Rectal smooth muscle tissue (tissue), 1 donor: ENCODE measurements around the gene XAB2.

Experiments
- H3K27ac ChIP-seq: one replicate; pipeline ENCODE4 v1.7.0; 2013; ENCODE audit warnings: low read depth, low read length, inconsistent platforms
- H3K27me3 ChIP-seq: one replicate; pipeline ENCODE4 v1.7.0; 2013; ENCODE audit warnings: low read length; ENCODE audit not compliant: control insufficient read depth, insufficient read depth
- H3K36me3 ChIP-seq: one replicate; pipeline ENCODE4 v1.7.0; 2013; ENCODE audit warnings: low read length; ENCODE audit not compliant: control insufficient read depth, insufficient read depth
- H3K4me1 ChIP-seq: one replicate; pipeline ENCODE4 v1.7.0; 2013; ENCODE audit warnings: low read length; ENCODE audit not compliant: control insufficient read depth, insufficient read depth
- H3K4me3 ChIP-seq: one replicate; pipeline ENCODE4 v1.7.0; 2013; ENCODE audit warnings: low read length
- H3K9ac ChIP-seq: one replicate; pipeline ENCODE4 v1.7.0; 2013; ENCODE audit warnings: low read length

The XAB2 gene

DNA sequence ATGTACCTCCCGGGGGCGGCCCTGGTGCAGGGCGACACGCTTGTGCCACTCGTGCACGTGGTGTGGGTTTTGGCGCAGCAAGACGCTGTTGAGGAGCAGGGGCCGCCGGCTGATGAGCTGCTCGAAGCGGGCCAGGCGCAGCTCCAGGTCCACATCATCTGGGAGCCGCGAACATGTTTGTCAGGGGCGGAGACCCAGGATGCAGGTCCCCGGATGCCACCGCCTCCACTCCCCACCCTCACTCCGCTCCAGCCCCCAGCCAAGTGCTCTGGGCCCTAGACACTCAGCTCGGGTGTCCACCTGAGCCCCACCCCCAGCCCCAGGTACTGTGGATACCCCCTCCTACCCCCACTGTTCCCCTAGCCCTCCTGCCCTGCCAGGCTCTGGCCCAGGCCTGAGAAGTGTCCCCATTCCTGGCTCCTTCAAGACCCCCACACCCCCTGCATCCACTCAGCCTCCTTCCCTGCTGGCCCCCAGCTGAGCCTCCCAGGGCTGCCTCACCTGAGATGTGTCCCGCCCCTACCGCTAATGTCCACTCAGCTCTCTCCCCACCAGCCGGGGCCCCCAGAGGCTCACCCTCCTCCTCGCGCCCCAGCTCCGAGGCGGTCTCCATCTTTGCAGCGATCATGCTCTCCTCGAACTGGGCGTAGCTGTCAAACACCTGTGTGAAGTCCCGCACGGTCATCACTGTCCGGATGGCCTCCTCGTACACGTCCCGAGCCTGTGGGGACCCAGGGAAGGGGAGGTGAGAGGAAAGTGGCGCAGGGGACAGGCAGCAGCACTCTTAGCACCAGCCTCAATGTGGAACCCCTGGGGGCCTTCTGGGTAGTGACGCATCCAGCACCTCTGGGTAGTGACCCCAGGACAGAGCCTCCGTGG, 5.4 kb downstream of the XAB2 start:
- Histone ChIP-seq H3K27me3 (no peaks in the 10 kb centered on the region), H3K36me3 (peaks cover 42% of the 10 kb centered on the region), H3K9ac (no peak overlapping the region), H3K4me3 (no peak overlapping the region), H3K4me1 (peaks cover 10% of the 10 kb centered on the region), H3K27ac (no peak overlapping the region)

DNA sequence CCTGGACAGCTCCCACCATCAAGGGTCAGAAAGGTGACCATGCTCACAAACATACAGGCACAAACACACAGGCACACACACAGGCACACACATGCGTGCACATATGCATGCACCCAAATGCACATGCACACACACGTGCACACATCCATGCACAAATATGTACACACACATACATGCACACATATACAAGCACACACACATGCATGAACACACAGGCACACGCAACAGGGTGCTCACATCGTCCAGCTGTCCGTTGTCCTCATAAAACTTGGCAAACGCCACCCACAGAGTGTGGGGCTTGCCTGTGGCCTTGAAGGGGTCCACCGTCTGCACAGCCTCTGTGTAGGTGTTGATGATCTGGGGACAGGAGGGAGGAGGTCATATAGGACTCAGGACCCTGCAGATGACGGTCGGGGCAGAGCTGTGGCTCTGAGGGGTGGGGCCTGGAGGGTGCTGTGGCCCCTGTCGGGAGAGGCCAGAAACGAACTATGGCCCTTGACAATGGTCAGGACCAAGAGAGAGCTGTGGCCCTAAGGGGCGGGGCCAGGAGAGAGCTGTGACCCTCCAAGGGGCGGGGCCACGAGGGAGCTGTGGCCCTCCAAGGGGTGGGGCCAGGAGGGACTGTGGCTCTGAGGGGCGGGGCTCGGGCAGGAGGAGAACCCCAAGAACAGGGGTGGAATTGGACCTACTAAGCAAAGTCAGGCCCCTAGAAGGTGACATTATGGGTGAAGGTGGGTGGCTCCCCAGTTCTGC, 6.2 kb downstream of the XAB2 start:
- Histone ChIP-seq H3K9ac (no peak overlapping the region), H3K27ac (no peak overlapping the region), H3K27me3 (no peaks in the 10 kb centered on the region), H3K4me3 (no peak overlapping the region), H3K36me3 (peaks cover 42% of the 10 kb centered on the region), H3K4me1 (peaks cover 3% of the 10 kb centered on the region)

GRCh38 chr19:7620442-7621412, 8.6 kb downstream of the XAB2 start:
- H3K27ac ChIP-seq, result no peak overlapping the region
- no peaks in the 10 kb centered on the region for H3K27me3 ChIP-seq
- H3K4me3 ChIP-seq, result no peak overlapping the region
- no peaks in the 10 kb centered on the region for H3K4me1 ChIP-seq
- H3K36me3 ChIP-seq, result peaks cover 37% of the 10 kb centered on the region
- no peak overlapping the region for H3K9ac ChIP-seq

GRCh38 chr19:7619671-7620441, 9.5 kb downstream of the XAB2 start:
- no peaks in the 10 kb centered on the region for H3K27me3 ChIP-seq
- H3K9ac ChIP-seq, result no peak overlapping the region
- H3K27ac ChIP-seq, result no peak overlapping the region
- H3K36me3 ChIP-seq, result peaks cover 37% of the 10 kb centered on the region
- no peak overlapping the region for H3K4me3 ChIP-seq
- no peaks in the 10 kb centered on the region for H3K4me1 ChIP-seq

- Histone ChIP-seq H3K4me1 (no peaks in the 10 kb centered on the region), H3K4me3 (no peak overlapping the region), H3K9ac (no peak overlapping the region), H3K36me3 (peaks cover 33% of the 10 kb centered on the region), H3K27me3 (no peaks in the 10 kb centered on the region), H3K27ac (no peak overlapping the region)
Measured at GRCh38 chr19:7618771-7619510, 10.4 kb downstream of the XAB2 start.

GRCh38 chr19:7618348-7618747, 11.0 kb downstream of the XAB2 start:
- H3K9ac ChIP-seq, result no peak overlapping the region
- no peak overlapping the region for H3K27ac ChIP-seq
- H3K36me3 ChIP-seq, result peaks cover 30% of the 10 kb centered on the region
- H3K4me3 ChIP-seq, result no peak overlapping the region
- no peaks in the 10 kb centered on the region for H3K4me1 ChIP-seq
- no peaks in the 10 kb centered on the region for H3K27me3 ChIP-seq

DNA sequence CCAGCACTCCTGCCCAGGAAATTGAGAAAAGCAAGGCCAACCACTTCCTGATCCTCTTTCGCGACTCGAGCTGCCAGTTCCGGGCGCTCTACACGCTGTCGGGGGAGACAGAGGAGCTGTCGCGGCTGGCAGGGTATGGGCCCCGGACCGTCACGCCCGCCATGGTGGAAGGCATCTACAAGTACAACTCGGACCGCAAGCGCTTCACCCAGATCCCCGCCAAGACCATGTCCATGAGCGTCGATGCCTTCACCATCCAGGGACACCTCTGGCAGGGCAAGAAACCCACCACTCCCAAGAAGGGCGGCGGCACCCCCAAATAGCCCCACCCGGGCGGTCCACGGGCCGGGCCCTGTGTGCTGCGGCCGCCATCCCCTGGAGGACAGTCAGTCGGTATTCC, 11.6 kb downstream of the XAB2 start:
- H3K4me1 ChIP-seq, result no peaks in the 10 kb centered on the region
- H3K27me3 ChIP-seq, result no peaks in the 10 kb centered on the region
- no peak overlapping the region for H3K4me3 ChIP-seq
- peaks cover 25% of the 10 kb centered on the region for H3K36me3 ChIP-seq
- no peak overlapping the region for H3K9ac ChIP-seq
- H3K27ac ChIP-seq, result no peak overlapping the region

GRCh38 chr19:7617172-7617571, 12.2 kb downstream of the XAB2 start:
- no peaks in the 10 kb centered on the region for H3K4me1 ChIP-seq
- H3K36me3 ChIP-seq, result peaks cover 19% of the 10 kb centered on the region
- no peak overlapping the region for H3K9ac ChIP-seq
- H3K27me3 ChIP-seq, result no peaks in the 10 kb centered on the region
- H3K27ac ChIP-seq, result no peak overlapping the region
- no peak overlapping the region for H3K4me3 ChIP-seq

DNA sequence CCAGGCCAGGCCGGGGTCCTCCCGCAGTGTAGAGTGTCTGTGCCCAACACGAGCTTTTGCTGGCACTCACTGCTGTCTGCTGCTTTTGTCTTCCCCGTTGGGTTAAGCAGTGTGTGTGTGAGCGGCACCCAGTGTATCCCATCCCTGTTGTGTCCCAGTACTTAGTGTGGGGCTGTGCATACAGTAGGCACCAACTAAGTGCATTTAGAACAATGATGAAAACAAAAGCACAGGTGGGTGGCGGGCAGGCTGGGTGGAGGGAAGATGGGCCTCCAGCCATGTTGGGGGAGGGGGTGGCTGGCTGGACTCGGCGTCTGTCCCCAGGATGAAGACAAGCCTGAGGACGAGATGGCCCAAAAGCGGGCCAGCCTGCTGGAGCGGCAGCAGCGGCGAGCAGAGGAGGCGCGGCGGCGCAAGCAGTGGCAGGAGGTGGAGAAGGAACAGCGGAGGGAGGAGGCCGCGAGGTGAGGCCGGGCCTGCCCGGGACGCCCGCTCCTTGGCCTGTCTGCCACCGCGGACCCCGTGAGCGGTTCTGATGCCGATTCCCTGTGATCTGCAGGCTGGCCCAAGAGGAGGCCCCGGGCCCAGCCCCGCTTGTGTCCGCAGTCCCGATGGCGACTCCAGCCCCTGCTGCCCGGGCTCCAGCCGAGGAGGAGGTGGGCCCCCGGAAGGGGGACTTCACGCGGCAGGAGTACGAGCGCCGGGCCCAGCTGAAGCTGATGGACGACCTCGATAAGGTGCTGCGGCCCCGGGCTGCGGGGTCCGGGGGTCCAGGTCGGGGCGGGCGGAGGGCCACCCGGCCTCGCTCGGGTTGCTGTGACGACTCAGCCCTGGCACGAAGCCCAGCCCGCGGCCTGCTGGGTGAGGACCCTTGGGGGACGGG, 14.2 kb downstream of the XAB2 start:
- Histone ChIP-seq H3K27ac (no peak overlapping the region), H3K9ac (no peak overlapping the region), H3K27me3 (no peaks in the 10 kb centered on the region), H3K4me3 (no peak overlapping the region), H3K4me1 (no peaks in the 10 kb centered on the region), H3K36me3 (peaks cover 2% of the 10 kb centered on the region)

- Histone ChIP-seq H3K9ac (no peak overlapping the region), H3K4me3 (no peak overlapping the region), H3K4me1 (no peaks in the 10 kb centered on the region), H3K27ac (no peak overlapping the region), H3K36me3 (no peaks in the 10 kb centered on the region), H3K27me3 (no peaks in the 10 kb centered on the region)
Measured at GRCh38 chr19:7612282-7613274, 16.8 kb downstream of the XAB2 start.
